ENCODE measurements around the gene JARID2. TPM values are rescaled to one million over a fixed set of nuclear protein-coding genes. Genes with fewer than 3 reads are reported as not detected.

The JARID2 gene
- total and polyA plus RNA-seq, 12 donors, result 2.3 to 11.6 (median 8.7) TPM

GRCh38 chr6:15330174-15330944 is 84.5 kb downstream of the JARID2 start:
- TF ChIP-seq CTCF (IDR thresholded peaks at IDR 0.05), result no peak
- Histone ChIP-seq H3K4me1 (peaks cover 5 to 79% (median 56%) of the 10 kb centered on the region in 9 donors), H3K4me3 (no peak overlapping the region), H3K36me3 (no peaks in the 10 kb centered on the region), H3K27me3 (no peaks in the 10 kb centered on the region), H3K9me3 (no peaks in the 10 kb centered on the region), H3K27ac (peak overlapping the region in 1 of 10 donors; percentile 64)
- WGBS, 2 donors, result 64 to 70% methylated on average over 8 of the region's 8 CpGs
- intact Hi-C loops (cut with DNase I), result no loop called here
- no peak for DNase-seq
- no peak for ATAC-seq

GRCh38 chr6:15331143-15331542 is 85.3 kb downstream of the JARID2 start:
- H3K27ac ChIP-seq, result no peak overlapping the region
- no peaks in the 10 kb centered on the region for H3K36me3 ChIP-seq
- no peak for TF ChIP-seq CTCF (IDR thresholded peaks at IDR 0.05)
- peak in 1 of 8 donors; percentile 47 for ATAC-seq
- H3K9me3 ChIP-seq, result no peaks in the 10 kb centered on the region
- H3K4me1 ChIP-seq, result peaks cover 5 to 78% (median 58%) of the 10 kb centered on the region in 9 donors
- H3K27me3 ChIP-seq, result no peaks in the 10 kb centered on the region
- DNase-seq, result no peak
- H3K4me3 ChIP-seq, result no peak overlapping the region
- intact Hi-C loops (cut with DNase I), result no loop called here

GRCh38 chr6:15331629-15332251 is 85.9 kb downstream of the JARID2 start:
- H3K4me1 ChIP-seq, result peaks cover 5 to 76% (median 58%) of the 10 kb centered on the region in 9 donors
- H3K4me3 ChIP-seq, result no peak overlapping the region
- intact Hi-C loops (cut with DNase I), result no loop called here
- no peak overlapping the region for H3K27ac ChIP-seq
- WGBS, 2 donors, result 88 to 89% methylated on average over 13 of the region's 13 CpGs
- DNase-seq, result no peak
- H3K36me3 ChIP-seq, result no peaks in the 10 kb centered on the region
- no peak for ATAC-seq
- TF ChIP-seq CTCF (IDR thresholded peaks at IDR 0.05), result no peak
- no peaks in the 10 kb centered on the region for H3K9me3 ChIP-seq
- no peaks in the 10 kb centered on the region for H3K27me3 ChIP-seq

GRCh38 chr6:15332446-15332845 is 86.6 kb downstream of the JARID2 start:
- Histone ChIP-seq H3K4me1 (peaks cover 5 to 76% (median 58%) of the 10 kb centered on the region in 9 donors), H3K9me3 (no peaks in the 10 kb centered on the region), H3K36me3 (no peaks in the 10 kb centered on the region), H3K4me3 (no peak overlapping the region), H3K27ac (no peak overlapping the region), H3K27me3 (no peaks in the 10 kb centered on the region)
- ATAC-seq (no peak), DNase-seq (no peak)
- intact Hi-C loops (cut with DNase I), result no loop called here
- 80% methylated on average over 2 of the region's 2 CpGs for WGBS, 2 donors
- no peak for TF ChIP-seq CTCF (IDR thresholded peaks at IDR 0.05)

All from heart right ventricle (tissue), 16 donors.